Islet precursor cell (in vitro differentiated cells): ENCODE measurements around the gene FGFR4.

ENCODE experiments used
- DNase-seq: peaks from one replicate; pipeline ENCODE4 v3.0.0-alpha.2; 2018

Gene FGFR4

DNA sequence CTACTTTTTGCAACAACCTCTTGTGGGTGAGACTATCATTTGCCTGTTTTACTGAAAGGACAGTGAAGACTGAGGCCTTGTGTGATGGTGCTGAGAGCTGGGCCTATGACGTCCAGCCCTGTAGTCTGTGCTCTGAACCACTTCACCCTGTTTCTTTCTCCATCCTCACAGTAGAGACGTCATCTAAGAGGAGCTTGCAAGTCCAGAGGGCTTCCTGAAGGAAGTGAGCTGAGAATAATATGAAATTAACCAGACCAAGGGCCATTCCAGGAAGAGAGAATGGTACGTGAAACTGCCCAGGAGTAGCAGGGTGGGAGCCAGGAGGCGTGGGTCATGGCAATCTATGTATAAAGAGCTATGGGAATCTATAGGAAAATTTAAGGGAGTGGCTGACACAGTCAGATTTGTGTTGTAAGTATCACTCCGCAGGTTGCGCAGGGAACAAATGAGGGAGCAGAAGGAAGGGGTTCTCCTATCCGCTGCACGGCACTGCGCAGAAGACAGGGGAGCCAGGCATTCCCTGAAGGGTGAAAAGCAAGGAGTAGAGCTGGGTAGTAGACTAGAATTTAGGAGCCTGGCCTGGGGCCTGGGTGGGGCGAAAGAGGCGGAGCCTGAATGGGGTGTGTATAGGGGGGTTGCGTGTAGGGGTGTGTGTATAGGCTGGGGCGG lies 596 bp upstream of the FGFR4 start:
- no peak for DNase-seq

DNA sequence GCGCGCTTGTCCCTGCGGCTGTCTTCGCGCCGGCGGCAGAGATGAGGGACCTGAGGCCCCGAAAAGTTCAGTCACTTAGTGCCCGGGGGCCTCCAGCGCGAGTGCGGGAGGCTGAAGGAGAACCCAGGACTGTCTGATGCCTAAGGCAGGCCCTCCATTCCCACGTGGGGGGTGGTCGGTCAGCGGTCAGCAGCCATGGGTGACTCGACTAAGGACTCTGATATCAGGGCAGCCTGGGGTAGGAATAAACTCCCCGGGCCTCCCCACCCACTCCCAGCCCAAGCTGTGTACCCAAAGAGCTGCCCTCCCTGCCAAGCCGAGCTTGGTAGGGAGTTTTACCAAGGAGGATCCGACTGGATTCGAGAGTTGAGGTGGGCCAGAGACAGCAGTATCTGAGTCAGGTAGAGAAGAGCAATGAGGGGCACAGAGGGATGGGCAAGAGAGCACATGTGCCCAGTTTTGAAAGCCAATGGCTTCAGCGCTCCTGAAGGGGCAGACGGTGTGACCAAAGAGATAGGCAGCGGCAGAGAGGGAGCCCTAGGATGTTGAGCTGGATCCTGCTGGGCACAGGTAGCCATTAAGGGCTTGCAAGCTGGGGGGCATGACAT lies 787 bp downstream of the FGFR4 start:
- DNase-seq, result no peak

DNA sequence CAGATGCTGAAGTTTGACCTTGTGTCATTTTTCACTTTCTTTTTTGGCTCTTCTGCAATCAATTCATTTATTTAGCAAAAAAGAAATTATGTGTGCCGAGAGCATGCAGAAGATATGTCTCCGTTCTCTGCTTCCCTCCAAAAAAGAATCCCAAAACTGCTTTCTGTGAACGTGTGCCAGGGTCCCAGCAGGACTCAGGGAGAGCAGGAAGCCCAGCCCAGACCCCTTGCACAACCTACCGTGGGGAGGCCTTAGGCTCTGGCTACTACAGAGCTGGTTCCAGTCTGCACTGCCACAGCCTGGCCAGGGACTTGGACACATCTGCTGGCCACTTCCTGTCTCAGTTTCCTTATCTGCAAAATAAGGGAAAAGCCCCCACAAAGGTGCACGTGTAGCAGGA lies 2.4 kb downstream of the FGFR4 start:
- DNase-seq, result no peak

DNA sequence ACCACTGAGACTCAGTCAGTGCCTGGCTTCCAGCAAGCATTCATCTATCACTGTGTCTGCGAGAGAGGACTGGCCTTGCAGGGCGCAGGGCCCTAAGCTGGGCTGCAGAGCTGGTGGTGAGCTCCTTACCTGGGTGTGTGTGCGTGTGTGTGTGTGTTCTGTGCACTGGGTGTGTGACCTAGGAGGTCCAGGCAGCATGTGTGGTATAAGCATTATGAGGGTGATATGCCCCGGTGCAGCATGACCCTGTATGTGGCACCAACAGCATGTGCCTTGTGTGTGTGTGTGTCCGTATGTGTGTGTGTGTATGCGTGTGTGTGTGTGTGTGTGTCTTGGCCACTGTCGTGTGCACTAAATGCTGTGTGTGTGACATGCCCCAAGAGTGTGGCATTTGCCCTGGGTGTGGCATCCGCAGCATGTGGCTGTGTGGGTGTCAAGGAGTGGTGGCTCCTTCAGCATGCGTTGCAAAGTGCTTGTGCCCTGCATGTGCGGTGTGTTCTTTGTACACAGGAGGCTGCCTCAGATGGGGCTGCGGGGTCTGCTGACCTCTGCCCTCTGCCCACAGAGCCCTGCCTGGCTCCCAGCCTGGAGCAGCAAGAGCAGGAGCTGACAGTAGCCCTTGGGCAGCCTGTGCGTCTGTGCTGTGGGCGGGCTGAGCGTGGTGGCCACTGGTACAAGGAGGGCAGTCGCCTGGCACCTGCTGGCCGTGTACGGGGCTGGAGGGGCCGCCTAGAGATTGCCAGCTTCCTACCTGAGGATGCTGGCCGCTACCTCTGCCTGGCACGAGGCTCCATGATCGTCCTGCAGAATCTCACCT lies 3.3 kb downstream of the FGFR4 start:
- no peak for DNase-seq

DNA sequence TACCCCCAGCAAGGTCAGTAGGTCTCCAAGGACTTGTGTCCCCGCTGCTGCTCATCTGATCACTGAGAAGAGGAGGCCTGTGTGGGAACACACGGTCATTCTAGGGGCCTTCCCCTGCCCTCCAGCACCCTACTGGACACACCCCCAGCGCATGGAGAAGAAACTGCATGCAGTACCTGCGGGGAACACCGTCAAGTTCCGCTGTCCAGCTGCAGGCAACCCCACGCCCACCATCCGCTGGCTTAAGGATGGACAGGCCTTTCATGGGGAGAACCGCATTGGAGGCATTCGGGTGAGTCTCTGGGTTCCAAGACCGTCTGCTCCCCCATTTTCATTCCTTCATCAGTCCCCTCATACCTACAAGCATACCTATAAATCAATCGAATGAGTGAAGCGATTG lies 4.1 kb downstream of the FGFR4 start:
- DNase-seq, result no peak

DNA sequence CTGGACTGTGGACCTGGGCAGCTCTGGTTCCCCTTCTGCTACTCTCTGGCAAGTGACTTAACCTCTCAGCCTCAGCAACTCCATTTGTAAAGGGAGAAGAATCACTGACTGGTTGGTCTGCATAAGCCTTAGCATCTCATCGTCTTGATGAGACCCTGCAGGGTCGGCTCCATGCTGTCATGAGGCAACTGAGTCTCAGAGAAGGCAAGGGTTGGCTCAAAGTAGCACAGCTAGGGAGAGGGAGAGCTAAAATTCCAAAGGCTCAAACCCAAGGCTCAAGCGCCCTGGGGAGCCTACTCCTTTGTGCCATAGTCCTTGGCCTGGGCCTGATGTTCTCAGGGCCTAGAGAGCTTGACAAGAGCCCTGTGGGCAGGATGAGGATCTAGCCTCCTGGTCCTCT lies 4.5 kb downstream of the FGFR4 start:
- DNase-seq, result no peak

DNA sequence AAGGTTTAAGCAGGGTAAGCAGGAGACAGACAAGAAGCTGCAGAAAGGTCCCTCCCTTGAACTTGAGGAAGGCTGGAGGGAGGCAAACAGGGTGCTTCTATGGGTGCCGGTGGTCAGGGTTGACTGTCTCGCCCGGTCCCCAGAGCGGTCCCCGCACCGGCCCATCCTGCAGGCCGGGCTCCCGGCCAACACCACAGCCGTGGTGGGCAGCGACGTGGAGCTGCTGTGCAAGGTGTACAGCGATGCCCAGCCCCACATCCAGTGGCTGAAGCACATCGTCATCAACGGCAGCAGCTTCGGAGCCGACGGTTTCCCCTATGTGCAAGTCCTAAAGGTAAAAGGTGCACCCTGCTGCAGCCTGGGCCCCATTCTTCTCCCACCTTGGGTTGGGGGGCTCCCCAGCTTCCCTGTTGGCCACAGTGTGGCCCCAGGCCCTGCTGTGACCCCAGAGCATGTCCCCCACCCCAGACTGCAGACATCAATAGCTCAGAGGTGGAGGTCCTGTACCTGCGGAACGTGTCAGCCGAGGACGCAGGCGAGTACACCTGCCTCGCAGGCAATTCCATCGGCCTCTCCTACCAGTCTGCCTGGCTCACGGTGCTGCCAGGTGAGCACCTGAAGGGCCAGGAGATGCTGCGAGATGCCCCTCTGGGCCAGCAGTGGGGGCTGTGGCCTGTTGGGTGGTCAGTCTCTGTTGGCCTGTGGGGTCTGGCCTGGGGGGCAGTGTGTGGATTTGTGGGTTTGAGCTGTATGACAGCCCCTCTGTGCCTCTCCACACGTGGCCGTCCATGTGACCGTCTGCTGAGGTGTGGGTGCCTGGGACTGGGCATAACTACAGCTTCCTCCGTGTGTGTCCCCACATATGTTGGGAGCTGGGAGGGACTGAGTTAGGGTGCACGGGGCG lies 5.7 kb downstream of the FGFR4 start:
- no peak for DNase-seq

DNA sequence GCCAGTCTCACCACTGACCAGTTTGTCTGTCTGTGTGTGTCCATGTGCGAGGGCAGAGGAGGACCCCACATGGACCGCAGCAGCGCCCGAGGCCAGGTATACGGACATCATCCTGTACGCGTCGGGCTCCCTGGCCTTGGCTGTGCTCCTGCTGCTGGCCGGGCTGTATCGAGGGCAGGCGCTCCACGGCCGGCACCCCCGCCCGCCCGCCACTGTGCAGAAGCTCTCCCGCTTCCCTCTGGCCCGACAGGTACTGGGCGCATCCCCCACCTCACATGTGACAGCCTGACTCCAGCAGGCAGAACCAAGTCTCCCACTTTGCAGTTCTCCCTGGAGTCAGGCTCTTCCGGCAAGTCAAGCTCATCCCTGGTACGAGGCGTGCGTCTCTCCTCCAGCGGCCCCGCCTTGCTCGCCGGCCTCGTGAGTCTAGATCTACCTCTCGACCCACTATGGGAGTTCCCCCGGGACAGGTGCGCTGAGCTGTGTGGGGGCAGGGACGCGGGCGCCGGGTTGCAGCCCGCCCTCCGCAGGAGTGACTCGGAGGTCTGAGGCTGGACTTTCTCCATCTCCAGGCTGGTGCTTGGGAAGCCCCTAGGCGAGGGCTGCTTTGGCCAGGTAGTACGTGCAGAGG lies 6.5 kb downstream of the FGFR4 start:
- DNase-seq, result no peak

DNA sequence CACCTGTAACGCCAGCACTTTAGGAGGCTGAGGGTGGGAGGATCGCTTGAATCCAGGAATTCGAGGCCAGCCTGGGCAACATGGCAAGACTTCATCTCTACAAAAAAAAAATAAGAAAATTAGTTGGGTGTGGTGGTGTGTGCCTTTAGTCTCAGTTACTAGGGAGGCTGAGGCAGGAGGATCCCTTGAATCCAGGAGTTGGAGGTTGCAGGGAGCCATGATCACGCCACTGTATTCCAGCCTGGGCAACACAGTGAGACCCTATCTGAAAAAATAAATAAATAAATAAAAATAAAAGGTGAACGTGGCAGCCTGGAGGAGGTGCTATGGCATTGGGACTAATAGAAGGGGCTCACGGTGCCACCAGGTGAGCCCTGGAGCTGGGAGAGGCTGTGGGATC lies 7.1 kb downstream of the FGFR4 start:
- no peak for DNase-seq

DNA sequence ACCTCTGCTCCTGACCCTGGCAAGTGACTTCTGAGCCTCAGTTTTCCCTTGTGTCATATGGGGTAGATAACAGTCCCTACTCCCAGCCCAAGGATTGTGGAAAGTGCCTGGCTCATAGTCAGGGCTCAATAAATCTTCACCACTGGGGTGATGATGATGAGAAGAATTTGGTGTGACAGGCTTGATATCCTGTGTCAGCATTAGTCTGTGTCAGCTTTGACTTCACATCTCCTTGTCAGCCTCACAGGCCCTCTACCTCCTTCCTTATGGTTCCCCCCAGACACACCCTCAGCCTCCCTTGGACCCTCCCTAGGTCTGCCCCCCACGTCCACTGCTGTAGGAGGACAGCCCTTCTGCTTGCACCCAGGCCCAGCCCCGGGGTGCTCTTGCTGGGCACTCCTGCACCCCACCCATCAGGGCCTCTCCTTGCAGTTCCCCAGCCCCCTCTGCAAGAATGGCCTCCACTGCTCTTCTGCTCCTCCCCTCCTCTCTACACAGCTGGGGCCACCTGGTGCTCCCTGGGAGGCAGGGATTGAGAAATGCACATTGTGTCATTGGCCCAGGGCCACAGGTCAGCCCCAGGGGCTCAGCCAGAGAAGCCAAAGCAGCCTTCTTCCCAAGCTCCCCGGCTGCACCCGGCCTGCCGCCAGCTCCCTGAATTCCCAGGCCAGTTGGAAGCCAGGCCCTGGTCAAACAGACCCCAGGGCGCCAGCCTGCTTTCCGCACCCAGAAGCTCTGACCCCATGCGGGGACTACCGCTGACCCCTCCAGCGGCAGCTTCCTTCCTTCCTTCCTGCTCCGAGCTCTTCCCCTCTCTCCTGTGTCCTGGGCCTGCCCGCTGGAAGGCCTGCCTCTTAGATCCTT lies 7.7 kb downstream of the FGFR4 start:
- DNase-seq, result no peak

DNA sequence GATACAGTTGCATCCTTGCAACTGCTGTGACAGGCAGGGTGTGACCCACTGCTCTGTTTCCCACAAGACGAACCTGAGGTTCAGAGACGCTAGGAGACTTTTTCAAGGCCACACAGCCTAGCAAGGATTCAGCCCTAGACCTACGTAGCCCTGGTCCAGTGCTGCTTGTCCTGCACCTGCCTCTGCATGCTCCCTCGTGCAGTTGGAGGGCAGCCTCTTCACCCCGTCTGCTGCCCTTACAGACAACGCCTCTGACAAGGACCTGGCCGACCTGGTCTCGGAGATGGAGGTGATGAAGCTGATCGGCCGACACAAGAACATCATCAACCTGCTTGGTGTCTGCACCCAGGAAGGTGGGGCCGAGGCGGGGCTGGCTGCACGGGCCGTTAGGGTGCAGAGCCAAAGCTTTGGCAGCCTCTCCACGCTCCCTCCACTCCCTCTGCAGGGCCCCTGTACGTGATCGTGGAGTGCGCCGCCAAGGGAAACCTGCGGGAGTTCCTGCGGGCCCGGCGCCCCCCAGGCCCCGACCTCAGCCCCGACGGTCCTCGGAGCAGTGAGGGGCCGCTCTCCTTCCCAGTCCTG lies 8.5 kb downstream of the FGFR4 start:
- no peak for DNase-seq

DNA sequence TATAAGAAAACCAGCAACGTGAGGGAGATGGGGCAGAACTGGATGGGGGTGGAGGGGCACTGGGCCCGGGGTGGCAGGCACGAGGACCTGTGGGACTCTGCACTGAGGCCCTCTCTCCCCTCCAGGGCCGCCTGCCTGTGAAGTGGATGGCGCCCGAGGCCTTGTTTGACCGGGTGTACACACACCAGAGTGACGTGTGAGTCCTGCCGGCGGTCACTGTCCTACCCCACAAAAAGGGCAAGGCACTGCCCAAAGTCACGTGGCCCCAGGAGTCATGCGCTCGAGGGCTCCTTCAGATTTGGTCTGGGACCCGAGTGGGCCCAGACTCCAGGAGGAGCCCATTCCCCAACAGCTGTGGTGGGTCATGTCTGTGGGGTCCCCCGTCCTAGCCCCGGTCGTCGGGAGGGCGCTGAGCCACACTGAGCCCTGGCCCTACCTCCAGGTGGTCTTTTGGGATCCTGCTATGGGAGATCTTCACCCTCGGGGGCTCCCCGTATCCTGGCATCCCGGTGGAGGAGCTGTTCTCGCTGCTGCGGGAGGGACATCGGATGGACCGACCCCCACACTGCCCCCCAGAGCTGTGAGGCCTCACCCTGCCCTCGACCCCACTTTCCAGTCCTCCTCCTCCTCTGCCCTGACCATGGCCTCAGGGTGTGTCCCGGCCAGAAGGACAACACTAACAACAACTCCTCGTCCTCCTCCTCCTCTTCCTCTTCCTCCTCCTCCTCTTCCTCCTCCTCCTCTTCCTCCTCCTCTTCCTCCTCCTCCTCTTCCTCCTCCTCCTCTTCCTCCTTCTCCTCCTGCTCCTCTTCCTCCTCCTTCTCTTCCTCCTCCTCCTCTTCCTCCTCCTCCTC lies 9.7 kb downstream of the FGFR4 start:
- no peak for DNase-seq

DNA sequence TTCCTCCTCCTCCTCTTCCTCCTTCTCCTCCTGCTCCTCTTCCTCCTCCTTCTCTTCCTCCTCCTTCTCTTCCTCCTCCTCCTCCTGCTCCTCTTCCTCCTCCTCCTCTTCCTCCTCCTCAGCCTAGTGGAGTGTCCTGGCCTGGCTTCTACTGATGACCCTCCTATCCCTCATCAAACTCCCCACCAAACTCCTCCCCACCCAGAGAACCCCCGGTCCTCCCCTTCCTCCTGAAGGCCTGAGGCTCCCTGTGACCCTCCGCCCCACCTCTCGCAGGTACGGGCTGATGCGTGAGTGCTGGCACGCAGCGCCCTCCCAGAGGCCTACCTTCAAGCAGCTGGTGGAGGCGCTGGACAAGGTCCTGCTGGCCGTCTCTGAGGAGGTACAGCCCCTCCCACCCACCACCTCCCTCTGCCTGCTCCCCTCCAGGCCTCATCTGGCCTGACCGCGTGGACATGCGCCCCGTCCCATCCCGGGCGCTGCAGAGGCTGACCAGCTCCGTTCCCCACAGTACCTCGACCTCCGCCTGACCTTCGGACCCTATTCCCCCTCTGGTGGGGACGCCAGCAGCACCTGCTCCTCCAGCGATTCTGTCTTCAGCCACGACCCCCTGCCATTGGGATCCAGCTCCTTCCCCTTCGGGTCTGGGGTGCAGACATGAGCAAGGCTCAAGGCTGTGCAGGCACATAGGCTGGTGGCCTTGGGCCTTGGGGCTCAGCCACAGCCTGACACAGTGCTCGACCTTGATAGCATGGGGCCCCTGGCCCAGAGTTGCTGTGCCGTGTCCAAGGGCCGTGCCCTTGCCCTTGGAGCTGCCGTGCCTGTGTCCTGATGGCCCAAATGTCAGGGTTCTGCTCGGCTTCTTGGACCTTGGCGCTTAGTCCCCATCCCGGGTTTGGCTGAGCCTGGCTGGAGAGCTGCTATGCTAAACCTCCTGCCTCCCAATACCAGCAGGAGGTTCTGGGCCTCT lies 10.6 kb downstream of the FGFR4 start:
- DNase-seq, result no peak

DNA sequence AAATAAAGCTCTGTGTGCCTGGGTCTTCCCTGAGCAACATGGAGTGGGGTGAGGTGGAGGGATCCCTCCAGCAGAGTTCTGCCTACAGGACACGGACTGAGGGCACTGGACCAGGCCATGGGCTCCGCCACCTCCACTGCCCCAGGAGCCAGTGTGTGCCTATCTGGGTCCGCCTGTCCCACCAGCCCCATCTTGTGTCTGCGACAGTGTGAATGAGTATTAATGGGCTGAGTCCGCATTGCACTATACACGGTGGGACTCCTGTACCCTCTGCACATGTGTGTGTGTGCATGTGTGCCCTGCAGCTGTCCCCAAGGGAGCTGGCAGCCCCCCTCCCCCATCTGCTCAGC lies 11.4 kb downstream of the FGFR4 start:
- no peak for DNase-seq

DNA sequence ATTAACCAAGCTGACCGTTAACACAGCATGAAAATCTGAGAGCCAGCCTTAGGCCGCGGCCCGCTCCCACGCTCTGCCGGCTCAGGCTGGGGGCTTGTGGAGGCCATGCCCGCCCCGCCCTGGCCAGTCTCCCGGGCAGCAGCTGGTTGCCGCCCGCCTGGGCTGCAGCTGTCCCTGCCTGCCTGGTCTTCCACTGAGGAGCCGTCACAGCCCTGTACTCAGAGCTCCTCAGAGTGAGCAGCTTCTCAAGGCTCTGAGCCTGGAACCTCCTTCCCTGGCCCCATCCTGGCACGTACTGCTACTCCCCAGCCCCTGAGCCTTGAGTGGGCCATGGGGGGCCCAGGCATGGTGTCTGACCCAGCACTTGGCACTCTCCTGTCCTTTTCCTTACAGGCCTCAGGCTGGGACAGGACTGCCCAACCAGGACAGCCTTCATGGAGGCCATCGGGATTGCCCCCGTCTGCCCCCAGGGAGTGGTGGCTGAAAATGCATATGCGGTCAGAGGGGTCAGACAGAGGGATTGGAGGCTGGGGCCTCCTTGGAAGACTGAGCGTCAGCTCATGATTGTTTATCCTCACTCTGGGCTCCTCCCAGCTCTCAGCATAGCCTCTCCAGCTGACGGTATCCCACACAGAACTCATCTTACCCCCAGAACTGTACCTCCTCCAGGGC lies 11.9 kb downstream of the FGFR4 start:
- peak; percentile 50 for DNase-seq

DNA sequence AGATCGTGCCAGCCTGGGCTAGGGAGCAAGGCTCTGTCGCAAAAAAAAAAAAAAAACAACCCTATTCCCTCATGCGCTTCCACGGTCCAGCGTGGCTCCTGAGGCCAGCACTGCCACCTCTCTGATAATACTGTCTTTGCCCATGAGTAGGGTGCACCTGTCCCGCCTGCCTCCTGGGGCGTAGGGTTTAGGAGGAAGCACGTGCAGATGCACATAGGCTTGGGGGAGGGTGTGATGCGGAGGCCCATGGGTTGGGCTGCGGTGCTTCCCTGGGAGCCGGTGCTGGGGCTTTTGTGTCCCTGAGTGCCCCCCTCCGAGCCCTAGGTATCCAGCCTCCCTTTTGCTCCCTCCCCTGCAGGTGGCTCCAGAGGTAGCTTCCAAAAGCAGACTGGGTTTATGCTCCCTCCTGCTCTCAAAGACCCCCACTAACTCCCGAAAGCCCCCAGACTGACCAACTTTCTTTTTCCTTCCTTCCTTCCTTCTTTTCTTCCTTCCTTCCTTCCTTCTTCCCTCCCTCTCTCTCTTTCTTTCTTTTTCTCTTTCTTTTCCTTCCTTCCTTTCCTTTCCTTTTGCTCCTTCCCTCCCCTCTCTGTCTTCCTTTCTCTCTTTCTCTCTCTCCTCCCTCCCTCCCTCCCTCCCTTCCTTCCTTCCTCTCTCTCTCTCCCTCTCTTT lies 12.8 kb downstream of the FGFR4 start:
- no peak for DNase-seq

DNA sequence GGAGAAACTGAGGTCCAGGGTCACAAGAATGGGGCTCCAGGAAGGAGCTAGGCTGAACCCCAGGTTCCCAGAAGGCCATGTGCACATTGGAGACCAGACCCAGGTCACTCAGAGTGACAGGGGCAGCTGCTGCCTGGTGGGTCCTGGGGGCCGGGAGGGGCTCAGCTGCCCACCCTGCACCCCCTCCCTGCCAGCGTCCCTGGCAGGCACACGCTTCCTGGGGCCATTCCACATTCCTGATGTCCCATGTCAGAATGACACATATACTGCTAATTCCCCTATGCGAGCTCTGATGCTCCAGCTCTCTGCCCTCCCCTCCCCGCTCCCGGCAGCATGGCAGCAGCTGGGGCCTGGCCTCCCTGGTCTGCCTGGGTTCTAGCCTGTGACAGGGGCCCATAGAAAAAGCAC lies 14.0 kb downstream of the FGFR4 start:
- DNase-seq, result no peak
